GF-D8 (cell line): ENCODE measurements around the gene ELN.

Experiments used
- DNase-seq: peaks from one replicate; lab custom pipeline; 2025; lab: John Stamatoyannopoulos, UW

The ELN gene

DNA sequence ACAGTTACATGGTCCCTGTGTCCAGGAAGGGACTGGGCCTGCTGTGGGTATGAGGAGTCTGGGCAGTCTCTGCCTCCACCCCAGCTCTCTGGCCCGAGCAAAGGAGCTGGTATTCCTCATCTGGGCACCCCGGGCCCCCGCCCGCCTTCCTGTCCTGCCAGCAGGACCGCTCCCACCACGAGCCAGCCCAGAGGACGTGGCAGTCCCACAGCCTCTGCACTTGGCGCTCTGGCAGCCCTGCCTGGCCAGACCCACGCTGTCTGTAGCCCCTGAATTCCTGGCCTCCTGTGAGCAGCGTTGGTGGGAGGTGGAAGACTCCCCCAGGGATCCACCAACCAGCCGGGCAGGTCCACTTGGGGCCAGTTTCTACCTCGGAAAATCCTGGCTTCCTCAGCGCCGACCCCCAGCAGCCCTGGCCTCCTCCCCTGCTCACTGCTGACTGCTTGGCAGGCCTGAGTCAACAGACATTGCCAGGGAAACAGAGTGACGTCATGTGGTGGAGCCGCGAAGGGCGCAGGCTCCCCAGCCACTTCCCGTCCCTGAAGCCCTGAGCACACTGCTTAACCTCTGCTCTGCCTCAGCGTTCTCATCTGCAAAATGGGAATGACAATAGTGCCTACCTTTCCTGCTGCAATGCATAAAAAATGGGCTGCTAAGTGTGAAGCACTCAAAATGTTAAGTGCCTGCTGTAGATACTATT lies 34.0 kb downstream of the ELN start:
- DNase-seq, result peak; percentile 40

DNA sequence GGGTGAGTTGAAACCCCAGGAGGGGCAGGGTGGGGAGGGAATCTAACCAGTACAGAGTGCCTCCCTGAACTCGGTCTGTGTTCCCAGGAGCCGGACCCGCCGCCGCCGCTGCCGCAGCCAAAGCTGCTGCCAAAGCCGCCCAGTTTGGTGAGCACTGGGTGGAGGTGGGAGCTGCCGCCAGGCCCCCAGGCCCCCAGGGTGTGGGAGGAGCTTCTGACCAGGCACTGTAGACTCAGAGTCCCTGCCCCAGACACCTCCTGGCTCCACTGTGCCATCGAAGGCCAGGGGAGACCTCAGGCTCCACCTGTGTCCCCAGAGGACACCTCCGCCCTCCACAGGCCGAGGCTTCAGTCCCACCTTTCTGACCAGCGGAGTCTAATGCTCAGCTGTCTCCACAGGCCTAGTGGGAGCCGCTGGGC lies 35.3 kb downstream of the ELN start:
- DNase-seq, result no peak

DNA sequence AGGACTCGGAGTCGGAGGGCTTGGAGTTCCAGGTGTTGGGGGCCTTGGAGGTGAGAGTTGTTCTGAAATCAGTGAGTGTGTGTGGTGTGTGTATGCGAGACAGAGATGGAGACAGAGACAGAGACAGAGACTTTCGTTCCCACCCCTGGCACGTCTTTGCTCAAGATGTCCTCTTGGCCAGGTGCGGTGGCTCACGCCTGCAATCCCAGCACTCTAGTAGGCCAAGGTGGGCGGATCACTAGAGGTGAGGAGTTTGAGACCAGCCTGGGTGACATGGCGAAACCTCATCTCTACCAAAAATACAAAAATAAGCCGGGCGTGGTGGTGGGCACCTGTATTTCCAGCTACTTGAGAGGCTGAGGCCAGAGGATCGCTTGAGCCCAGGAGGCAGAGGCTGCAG lies 35.7 kb downstream of the ELN start:
- no peak for DNase-seq

DNA sequence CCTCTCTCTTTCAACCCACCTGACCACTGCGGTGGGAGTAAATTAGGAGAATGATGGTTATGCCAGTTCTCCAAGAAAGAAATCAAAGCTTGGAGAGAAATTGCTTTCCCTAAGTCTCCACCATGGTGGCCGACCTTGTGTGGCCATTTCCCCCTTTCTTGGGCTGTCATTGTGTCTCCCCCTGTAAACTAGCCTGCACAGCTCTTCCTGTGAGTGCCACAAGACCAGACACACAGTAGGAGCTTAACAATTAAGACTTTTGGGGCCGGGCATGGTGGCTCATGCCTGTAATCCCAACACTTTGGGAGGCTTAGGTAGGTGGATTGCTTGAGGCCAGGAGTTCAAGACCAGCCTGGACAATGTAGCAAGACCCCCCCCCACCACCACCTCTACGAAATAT lies 36.7 kb downstream of the ELN start:
- no peak for DNase-seq

DNA sequence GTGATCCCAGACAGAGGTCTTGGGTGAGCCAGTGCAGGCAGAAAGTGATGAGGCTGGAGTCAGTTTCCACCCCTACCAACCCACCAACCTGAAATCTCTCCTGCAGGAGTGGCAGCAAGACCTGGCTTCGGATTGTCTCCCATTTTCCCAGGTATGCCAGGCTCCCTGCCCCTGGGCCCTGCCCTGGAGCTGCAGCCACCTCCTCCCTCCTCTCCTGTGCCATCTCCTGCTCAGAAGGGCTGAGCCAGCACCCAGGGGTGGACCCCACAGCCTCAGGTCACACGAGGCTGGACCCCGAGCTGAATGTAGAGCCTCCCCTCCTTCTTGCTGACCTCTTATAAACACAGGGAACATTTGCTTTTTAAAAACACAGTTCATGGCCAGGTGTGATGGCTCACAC lies 38.7 kb downstream of the ELN start:
- DNase-seq, result no peak

DNA sequence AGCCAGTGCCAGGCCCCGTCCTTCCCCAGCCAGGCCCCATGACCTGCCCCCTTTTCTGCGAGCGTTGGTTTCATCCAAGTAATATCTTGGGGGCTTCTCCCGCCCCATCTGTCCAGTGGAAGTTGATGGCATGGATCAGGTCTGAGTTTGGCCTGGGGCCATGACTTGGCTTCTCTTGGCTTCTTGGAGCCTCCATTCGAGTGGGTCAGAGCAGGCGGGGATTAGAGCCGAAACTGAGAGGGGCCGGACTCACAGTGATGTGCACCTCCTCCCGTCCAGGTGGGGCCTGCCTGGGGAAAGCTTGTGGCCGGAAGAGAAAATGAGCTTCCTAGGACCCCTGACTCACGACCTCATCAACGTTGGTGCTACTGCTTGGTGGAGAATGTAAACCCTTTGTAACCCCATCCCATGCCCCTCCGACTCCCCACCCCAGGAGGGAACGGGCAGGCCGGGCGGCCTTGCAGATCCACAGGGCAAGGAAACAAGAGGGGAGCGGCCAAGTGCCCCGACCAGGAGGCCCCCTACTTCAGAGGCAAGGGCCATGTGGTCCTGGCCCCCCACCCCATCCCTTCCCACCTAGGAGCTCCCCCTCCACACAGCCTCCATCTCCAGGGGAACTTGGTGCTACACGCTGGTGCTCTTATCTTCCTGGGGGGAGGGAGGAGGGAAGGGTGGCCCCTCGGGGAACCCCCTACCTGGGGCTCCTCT lies 40.6 kb downstream of the ELN start:
- DNase-seq, result no peak

DNA sequence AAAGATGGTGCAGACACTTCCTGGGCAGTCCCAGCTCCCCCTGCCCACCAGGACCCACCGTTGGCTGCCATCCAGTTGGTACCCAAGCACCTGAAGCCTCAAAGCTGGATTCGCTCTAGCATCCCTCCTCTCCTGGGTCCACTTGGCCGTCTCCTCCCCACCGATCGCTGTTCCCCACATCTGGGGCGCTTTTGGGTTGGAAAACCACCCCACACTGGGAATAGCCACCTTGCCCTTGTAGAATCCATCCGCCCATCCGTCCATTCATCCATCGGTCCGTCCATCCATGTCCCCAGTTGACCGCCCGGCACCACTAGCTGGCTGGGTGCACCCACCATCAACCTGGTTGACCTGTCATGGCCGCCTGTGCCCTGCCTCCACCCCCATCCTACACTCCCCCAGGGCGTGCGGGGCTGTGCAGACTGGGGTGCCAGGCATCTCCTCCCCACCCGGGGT lies 41.1 kb downstream of the ELN start:
- DNase-seq, result no peak

DNA sequence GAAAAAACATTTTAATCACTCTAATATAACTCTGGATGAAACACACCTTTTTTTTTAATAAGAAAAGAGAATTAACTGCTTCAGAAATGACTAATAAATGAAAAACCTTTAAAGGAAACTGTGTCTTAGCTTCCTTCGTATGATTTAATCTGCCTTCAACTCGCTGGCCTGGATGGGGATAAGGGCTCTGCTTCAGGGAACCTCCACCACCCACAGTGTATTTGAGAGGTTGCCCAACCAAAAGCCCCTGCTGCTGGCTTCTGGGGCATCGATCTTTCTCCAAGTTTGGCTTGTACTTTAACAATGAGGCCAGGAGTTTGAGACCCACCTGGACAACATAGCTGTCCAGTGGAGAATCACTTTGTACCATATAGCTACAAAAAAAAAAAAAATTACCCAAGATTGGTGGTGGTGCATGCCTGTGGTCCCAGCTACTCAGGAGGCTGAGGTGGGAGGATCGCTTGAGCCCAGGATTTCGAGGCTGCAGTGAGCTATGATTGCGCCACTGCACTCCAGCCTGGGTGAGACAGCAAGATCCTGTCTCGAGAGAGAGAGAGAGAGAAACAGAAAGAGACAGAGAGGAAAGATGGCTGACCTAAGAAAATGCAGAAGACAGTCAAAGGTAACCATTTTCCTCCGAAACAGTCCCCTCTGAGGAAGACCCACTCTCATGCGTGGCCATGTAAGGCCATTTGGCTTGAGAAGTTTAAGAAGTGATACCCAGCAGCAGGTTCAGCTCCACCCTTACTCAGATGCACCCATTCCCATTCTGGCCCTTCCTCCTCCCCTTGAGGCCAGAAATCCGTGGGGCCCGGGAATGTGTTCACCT lies 42.0 kb downstream of the ELN start:
- no peak for DNase-seq

DNA sequence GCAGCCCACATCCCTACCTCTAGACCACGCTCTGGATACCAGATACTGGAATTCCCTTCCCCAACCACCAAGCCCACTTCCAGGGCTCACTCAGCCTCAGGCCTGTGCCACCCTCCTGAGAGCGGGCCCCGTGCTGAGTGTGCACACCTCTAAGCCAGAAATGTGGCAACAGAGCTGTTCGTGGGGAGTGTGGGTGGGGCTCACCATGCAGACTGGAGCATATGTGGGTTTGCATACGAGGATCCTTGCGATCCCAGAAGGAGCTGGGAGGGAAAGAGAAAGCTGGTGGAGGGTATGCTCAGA lies 42.6 kb downstream of the ELN start:
- no peak for DNase-seq

DNA sequence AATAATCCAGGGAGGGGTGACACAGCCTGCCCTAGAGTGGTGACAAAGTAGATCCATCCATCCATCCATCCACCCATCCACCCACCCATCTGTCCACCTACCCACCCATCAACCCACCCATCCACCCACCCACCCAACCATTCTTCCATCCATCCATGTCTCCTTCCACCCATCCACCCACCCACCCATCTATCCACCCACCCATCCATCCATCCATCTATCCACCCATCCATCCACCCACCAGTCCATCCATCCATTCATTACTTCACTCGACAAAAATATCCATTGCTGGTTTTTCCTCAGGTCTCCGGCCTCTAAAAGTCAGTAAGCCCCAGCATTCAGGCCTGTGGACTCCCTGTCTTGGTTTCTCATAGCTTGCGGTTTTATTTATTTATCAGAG lies 43.1 kb downstream of the ELN start:
- DNase-seq, result no peak

DNA sequence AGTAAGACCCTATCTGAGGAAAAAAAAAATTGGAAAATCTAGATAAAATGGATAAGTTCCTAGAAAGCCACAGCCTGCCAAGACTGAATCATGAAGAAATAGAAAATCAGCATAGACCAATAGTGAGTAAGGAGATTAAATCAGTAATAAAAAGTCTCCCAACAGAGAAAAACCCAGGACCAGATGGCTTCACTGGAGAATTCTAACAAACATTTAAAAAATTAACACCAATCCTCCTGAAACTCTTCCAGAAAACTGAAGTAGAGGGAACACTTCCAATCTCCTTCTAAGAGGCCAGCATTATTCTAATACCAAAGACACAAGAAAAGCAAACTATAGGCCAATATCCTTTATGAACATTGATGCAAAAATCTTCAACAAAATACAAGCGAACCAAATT lies 46.8 kb downstream of the ELN start:
- no peak for DNase-seq

DNA sequence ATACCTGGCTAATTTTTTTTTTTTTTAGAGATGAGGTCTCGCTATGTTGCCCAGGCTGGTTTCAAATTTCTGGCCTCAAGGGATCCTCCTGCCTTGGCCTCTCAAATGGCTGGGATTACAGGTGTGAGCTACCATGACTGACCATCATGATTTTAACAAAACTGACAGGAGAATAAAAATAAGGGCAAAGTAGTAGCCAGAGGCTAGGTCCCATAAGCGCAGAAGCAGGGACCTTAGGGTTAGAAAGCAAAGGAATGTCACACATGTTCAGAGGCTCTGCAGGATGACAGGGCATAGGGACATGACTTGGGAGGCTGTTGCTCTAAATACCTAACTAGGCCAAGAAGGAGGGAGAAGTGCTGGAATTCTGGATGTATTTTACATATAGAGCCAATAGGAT lies 50.5 kb downstream of the ELN start:
- no peak for DNase-seq

DNA sequence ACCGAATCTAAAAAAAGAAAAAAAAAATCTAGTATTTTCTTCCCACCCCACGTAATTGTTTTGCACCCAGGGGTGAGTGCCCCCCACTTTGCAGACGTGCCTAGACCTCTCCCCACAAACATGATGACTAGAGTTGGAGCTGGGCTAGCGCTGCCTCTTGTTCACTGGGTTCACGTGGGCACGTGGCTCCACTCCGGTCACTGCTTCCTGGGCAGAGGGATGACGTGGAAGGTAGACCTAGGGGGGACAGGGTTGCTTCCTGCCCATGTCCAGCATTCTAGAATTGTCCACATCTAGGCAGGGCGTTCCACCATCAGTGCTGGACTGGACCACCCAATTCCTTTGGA lies 54.8 kb downstream of the ELN start:
- no peak for DNase-seq

DNA sequence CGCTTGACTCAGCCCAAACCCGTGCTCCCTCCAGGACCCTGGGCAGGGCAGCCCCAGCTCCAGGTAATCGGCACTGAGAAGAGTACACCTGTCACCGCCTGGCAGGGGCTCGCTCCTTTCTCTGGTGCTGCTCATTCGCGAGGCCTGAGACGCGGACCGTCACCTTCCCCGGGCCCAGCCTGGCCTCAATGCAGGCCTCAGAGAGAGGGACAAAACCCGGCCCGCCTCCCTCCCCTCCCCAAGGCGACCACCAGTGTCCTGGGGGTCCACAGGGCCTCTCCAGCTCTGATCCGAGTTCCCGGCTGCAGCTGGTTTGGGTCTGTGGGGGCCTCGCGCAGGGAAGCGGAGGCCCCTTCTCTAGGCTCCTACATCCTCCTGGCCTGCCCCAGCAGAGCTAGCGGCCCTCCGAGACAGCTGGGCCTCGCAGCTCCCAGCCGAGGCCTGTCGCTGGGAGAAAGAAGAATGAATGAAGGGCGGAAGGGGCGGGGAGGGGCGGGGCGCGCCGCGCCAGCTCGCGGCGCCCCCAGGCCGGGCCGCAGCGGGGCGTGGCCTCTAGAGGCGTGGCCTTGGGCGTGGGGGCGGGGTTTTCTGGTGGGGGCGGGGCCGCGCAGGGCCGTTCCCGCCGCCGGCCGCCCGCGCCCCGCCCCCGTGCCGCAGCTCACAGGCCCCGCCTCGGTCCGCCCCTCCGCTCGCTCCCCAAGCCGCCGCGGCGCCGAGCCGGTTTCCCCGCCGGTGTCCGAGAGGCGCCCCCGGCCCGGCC lies 55.3 kb downstream of the ELN start, which contains the start of gene LIMK1:
LIMK1 (plus strand) TSS at position 688 of the 760 bp plus-strand sequence. CDS start 187 bp downstream, outside the sequence.
- DNase-seq, result peak; percentile 40

DNA sequence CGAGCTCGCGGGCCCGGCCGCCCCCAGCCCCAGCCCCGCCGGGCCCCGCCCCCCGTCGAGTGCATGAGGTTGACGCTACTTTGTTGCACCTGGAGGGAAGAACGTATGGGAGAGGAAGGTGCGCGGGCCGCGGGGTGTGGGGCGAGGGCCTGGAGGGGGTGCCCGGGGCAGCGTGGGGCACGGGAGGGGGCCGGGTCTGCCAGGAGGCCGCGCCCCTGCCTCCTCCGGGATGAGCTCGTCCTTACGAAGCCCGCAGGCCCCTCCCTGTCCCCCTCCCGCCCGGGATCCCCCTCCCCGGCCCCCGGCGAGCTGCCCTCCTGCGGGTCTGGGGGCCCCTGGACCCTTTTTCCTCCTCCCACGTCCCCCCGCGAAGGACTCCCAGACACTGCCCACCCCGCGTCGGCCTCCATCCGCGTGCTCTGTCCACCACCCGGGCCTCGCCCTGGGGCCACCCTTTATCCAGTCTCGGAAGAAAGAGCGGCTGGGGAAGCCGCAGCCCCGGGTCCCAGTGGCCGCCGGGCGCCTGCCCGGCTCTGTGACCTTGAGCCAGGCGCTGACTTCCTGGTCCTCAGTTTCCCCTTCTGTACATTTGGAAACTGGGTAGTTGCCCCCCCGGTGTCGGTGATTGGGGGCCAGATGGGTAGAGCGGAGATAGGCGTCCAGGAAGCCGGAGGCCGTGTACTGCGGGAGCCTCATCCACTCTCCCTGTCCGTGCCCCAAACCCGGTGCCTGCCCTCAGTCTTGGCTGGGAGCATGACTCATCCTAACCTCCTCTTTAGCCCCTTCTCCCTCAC lies 56.2 kb downstream of the ELN start:
- no peak for DNase-seq

DNA sequence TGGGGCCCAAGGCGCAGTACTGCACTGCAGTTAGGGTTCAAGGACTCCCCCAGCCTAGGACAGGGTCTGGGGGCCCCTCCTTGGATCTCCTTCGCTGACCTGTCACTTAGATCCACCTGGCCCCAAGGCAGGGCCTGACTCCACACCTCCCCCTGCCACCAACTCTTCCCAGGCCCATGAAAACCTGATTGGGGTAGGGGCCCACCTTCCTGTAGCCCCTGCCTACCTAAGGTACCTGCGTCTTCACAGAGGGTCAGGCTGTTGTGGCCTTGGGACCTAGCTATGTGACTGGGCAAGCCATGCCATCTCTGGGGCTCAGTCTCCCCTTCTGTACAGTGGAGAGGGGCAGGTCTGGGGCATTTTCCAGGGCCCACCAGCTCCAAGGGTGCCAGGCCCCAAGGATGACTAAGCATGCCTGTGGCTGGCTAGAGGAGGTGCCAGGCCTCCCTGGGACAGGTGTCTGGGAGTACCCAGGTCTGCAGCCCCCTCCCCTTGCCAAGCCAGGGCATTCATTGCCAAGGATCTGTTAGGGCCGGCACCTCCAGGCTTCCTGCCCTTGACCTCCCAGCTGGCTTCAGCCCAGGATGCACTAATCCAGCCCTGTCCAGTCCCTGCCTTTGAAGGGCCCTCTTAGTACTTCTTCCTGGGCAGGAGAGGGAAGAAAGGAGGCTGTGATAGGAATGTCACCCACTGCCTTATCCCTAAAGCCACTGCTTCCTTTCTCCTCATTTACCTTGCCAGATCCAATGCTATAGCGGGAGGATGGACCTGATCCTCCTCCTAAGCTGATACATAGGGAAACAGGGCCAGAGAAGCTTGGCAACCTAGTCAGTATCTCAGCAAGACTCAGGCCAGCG lies 57.0 kb downstream of the ELN start:
- DNase-seq, result no peak

DNA sequence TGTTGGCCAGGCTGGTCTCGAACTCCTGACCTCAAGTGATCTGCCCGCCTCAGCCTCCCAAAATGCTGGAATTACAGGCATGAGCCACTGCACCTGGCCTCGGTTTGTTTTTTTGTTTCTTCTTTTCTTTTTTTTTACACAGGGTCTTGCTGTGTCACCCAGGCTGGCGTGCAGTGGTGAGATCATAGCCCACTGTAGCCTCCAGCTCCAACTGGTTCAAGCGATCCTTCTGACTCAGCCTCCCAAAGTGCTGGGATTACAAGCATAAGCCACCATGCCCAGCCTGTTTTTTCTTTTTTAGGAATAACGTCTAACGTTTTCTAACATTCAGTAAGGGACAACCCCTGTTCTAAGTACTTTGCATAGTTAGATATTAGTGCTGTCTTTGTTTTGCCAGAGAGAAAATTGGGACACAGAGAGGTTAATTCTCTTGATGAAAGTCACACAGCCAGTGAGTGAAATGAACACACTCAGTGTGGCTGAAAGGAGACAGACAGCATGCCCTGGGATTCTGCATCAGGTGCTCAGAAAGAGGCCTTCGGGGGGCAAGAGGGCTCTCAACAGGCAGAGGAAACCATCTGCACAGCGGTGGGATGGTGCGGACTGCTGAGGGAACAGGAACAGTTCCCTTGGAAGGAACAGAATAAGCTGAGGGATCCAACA lies 59.9 kb downstream of the ELN start:
- DNase-seq, result no peak

DNA sequence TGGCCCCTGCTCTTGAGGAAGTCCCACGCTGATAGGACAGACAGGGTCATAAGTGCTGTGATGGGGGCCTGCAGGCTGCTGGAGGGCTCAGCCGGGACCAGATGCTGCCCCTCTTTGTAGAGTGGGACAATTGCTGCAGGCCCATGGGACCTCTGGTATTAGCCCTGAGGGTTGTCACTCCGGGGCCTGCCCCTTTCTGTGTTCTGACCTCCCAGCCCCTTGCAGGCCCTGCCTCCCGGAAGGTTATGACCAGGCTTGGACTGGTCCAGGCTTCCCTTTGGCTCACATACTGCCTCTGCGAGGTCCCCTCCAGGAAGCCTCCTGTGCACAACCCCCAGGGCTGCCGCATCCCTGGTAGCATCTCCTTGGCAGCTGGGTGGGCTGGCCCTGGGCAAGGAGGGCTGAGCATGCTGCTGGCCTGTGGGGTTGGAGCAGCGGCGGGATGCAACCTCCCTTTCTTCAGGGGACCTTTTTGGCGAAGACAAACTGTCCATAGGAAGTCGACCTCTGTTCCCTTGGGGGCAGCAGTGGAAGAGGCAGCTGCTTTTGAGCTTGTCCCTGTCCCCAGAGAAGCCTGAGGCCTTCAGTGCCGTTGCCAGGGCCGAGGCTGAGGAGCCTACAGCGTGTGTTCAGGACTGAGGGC lies 64.5 kb downstream of the ELN start:
- DNase-seq, result no peak

DNA sequence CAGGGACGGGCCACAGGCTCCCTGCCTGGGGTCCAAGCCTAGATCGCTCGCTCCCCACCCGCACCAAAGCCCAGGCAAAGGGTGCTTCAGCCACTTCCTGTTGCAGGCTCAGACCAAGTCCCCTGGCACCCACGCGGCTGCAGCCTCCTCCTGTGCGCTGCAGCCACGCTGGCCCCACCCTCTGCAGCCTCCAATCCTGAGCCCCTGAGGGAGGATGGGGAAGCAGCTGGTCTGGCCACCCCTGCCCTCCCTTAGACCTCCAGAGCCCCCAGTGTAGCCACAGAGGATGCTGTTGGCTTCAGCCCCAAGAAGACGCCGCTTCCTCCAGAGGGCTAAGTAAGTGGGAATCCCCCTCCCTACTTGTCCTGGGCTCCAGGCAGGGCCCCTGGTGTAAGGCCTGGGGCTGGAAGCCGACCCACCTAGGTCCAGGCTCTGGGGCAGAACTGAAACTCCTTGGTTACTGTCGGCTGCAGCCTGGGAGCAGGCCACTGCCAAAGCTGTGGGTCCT lies 65.0 kb downstream of the ELN start:
- DNase-seq, result peak; percentile 38
